GM19193 (cell line): ENCODE measurements around the gene CCL4L2.
A peak's percentile ranks its signal among the peaks of the same experiment; 100 is the strongest.
"Not testable (repeated sequence)": the region's sequence is repeated elsewhere in the genome, so short reads cannot be mapped to it uniquely, and the experiment has no call there.

ENCODE experiments used
- POLR2A ChIP-seq: IDR thresholded peaks from 4 replicates; pipeline ENCODE4 v1.6.1; 2011; ENCODE audit not compliant: insufficient read depth, insufficient read length; ENCODE audit errors: extremely low read depth

Gene CCL4L2

GRCh38 chr17:36210439-36211211 lies at the start of gene CCL4L2:
TSS of gene CCL4L2 (plus strand) at chr17:36211063.
- peak; percentile 40 for TF ChIP-seq POLR2A

GRCh38 chr17:36176536-36176935 lies 34.3 kb upstream of the CCL4L2 start, which contains the start of gene TBC1D3B:
TSS of gene TBC1D3B (minus strand) at chr17:36176636. CDS start at chr17:36175050, 1,586 bp downstream.
- not testable (repeated sequence) for TF ChIP-seq POLR2A

GRCh38 chr17:36182176-36183000 lies 28.5 kb upstream of the CCL4L2 start:
- no peak for TF ChIP-seq POLR2A

- TF ChIP-seq POLR2A = no peak
These were observed 27.6 kb upstream of the CCL4L2 start for GRCh38 chr17:36183001-36183971.

GRCh38 chr17:36184023-36184765 lies 26.7 kb upstream of the CCL4L2 start:
- no peak for TF ChIP-seq POLR2A

GRCh38 chr17:36185416-36185815 lies 25.4 kb upstream of the CCL4L2 start:
- TF ChIP-seq POLR2A = no peak

GRCh38 chr17:36188891-36189306 lies 22.0 kb upstream of the CCL4L2 start:
- no peak for TF ChIP-seq POLR2A

GRCh38 chr17:36193216-36193775 lies 17.6 kb upstream of the CCL4L2 start:
- TF ChIP-seq POLR2A = no peak

- TF ChIP-seq POLR2A = peak; percentile 24
These were observed 15.9 kb upstream of the CCL4L2 start for GRCh38 chr17:36194832-36195433.

GRCh38 chr17:36195434-36196130 lies 15.3 kb upstream of the CCL4L2 start:
- TF ChIP-seq POLR2A = peak; percentile 71

GRCh38 chr17:36196131-36196486 lies 14.8 kb upstream of the CCL4L2 start:
- TF ChIP-seq POLR2A = no peak

- no peak for TF ChIP-seq POLR2A
These were observed 13.5 kb upstream of the CCL4L2 start for GRCh38 chr17:36197387-36197703.
